ENCODE results near the gene NPPA.

The NPPA gene

GRCh38 chr1:11858968-11859871, 11.6 kb upstream of the NPPA start:
- no peak for TF ChIP-seq CTCF (IDR thresholded peaks at IDR 0.05)
- TF ChIP-seq ZFX (IDR thresholded peaks at IDR 0.05; ENCODE audit: borderline replicate concordance), result no peak
- H3K27ac ChIP-seq, result no peak overlapping the region

- TF ChIP-seq ZFX (IDR thresholded peaks at IDR 0.05; ENCODE audit: borderline replicate concordance), result no peak
- no peak for TF ChIP-seq CTCF (IDR thresholded peaks at IDR 0.05)
- no peak within 1 kb of the TSS for H3K27ac ChIP-seq
Observed at GRCh38 chr1:11858613-11858967, 11.0 kb upstream of the NPPA start, which contains the start of gene NPPB. Gene NPPB (minus strand): TSS chr1:11858945. CDS start chr1:11858833, 112 bp downstream.

- TF ChIP-seq CTCF (IDR thresholded peaks at IDR 0.05), result no peak
- no peak for TF ChIP-seq ZFX (IDR thresholded peaks at IDR 0.05; ENCODE audit: borderline replicate concordance)
- H3K27ac ChIP-seq, result no peak overlapping the region
Observed at GRCh38 chr1:11858158-11858557, 10.6 kb upstream of the NPPA start.

- H3K27ac ChIP-seq, result no peak overlapping the region
- no peak for TF ChIP-seq ZFX (IDR thresholded peaks at IDR 0.05; ENCODE audit: borderline replicate concordance)
- TF ChIP-seq CTCF (IDR thresholded peaks at IDR 0.05), result no peak
Observed at GRCh38 chr1:11857164-11857851, 9.7 kb upstream of the NPPA start.

GRCh38 chr1:11856698-11857097, 9.1 kb upstream of the NPPA start:
- no peak overlapping the region for H3K27ac ChIP-seq

GRCh38 chr1:11855430-11855829, 7.8 kb upstream of the NPPA start:
- TF ChIP-seq CTCF (IDR thresholded peaks at IDR 0.05) (no peak), ZFX (IDR thresholded peaks at IDR 0.05; ENCODE audit: borderline replicate concordance) (no peak)
- H3K27ac ChIP-seq, result no peak overlapping the region

More at GRCh38 chr1:11856698-11857097, 9.1 kb upstream of the NPPA start:
- TF ChIP-seq CTCF (IDR thresholded peaks at IDR 0.05), result no peak
- no peak for TF ChIP-seq ZFX (IDR thresholded peaks at IDR 0.05; ENCODE audit: borderline replicate concordance)

- no peak for TF ChIP-seq CTCF (IDR thresholded peaks at IDR 0.05)
- TF ChIP-seq ZFX (IDR thresholded peaks at IDR 0.05; ENCODE audit: borderline replicate concordance), result no peak
Observed at GRCh38 chr1:11854519-11854918, 6.9 kb upstream of the NPPA start.

More at GRCh38 chr1:11854519-11854918, 6.9 kb upstream of the NPPA start:
- no peak overlapping the region for H3K27ac ChIP-seq

All from 22Rv1 (cell line).